H1 (cell line): ENCODE data around the gene KCNJ5. TPM values are rescaled to one million over a fixed set of nuclear protein-coding genes. Genes with fewer than 3 reads are reported as not detected.

Experiments used
- BCL11A ChIP-seq, 2 experiments: IDR thresholded peaks; one replicate each; pipeline ENCODE4 v1.6.1; 2011; ENCODE audit warnings: low read depth in 2 of 2, low read length in 2 of 2, mild to moderate bottlenecking in 2 of 2
- BRCA1 ChIP-seq: IDR thresholded peaks from 2 replicates; pipeline ENCODE4 v1.6.1; 2012; ENCODE audit warnings: low read depth, low read length, improper control_type of control experiment
- CHD2 ChIP-seq: IDR thresholded peaks from 2 replicates; pipeline ENCODE4 v1.6.1; 2012; ENCODE audit warnings: low read length, improper control_type of control experiment
- CTBP2 ChIP-seq: IDR thresholded peaks from 2 replicates; pipeline ENCODE4 v1.7.0; 2011; ENCODE audit warnings: borderline replicate concordance, mild to moderate bottlenecking, moderate library complexity, mixed read lengths, low read length; ENCODE audit not compliant: insufficient read depth, insufficient read length
- KDM5A ChIP-seq: fragments of 200-600 bp; IDR thresholded peaks from 2 replicates; pipeline ENCODE4 v1.7.1; 2012; ENCODE audit warnings: mild to moderate bottlenecking, low read length, inconsistent platforms, mixed read lengths
- PHF8 ChIP-seq: fragments of 200-600 bp; sonication (generic); conservative IDR thresholded peaks from 2 replicates; pipeline ENCODE4 v1.7.1; 2012; ENCODE audit warnings: low read depth, mild to moderate bottlenecking, inconsistent platforms, low read length, moderate library complexity
- SAP30 ChIP-seq: fragments of 300-600 bp; sonication (generic); IDR thresholded peaks from 2 replicates; pipeline ENCODE4 v1.7.1; 2012; ENCODE audit warnings: low read length, moderate library complexity, mild to moderate bottlenecking, inconsistent platforms; ENCODE audit not compliant: insufficient read depth, insufficient replicate concordance
- polyA plus RNA-seq, 7 experiments: library from polyadenylated mRNA; depleted of rRNA in 3 of 7; stranded (reverse) in 5 of 7; unstranded in 2 of 7; fragments of >200 nt in 5 of 7; fragments of 200-250 nt in 2 of 7; gene quantifications; 1 replicate in 5 of 7; 2 replicates in 1 of 7; 4 replicates in 1 of 7; pipeline versions ENCODE4 v1.2.1 to v1.2.3, GENCODE V29; 2011 to 2013; ENCODE audit warnings: missing spikeins in 2 of 7, mixed read lengths in 2 of 7
- total RNA-seq: library from RNA; stranded (reverse); fragmentation: NEBNext Ultra II Directional; extraction: Animal tissue kit (Norgen Biotek cat#: 25700); gene quantifications from 2 replicates; pipeline ENCODE4 v1.2.1, GENCODE V29; 2021
- TF ChIP-seq, protein P1 (sequence below), 3 experiments: IDR thresholded peaks; 1 replicate in 2 of 3; 2 replicates in 1 of 3; pipeline versions ENCODE4 v1.5.1 to v1.6.1; 2011; ENCODE audit warnings: low read length in 3 of 3, mild to moderate bottlenecking in 3 of 3, inconsistent platforms in 2 of 3, low read depth in 1 of 3, moderate library complexity in 1 of 3; ENCODE audit not compliant: insufficient read depth in 1 of 3; ENCODE audit errors: control extremely low read depth in 1 of 3
- TF ChIP-seq, protein P2 (sequence below): IDR thresholded peaks from 2 replicates; pipeline ENCODE4 v1.6.1; 2011; ENCODE audit warnings: low read depth, mild to moderate bottlenecking, low read length; ENCODE audit not compliant: insufficient read depth
- TF ChIP-seq, protein P3 (sequence below): IDR thresholded peaks from 2 replicates; pipeline ENCODE4 v1.6.1; 2012; ENCODE audit warnings: inconsistent platforms

The KCNJ5 gene
- total and polyA plus RNA-seq, 2 of the 8 experiments (the other 6 are each of a cell fraction or from before 2014, with no cell fraction given), result 0.05 TPM; not detected in 1

DNA sequence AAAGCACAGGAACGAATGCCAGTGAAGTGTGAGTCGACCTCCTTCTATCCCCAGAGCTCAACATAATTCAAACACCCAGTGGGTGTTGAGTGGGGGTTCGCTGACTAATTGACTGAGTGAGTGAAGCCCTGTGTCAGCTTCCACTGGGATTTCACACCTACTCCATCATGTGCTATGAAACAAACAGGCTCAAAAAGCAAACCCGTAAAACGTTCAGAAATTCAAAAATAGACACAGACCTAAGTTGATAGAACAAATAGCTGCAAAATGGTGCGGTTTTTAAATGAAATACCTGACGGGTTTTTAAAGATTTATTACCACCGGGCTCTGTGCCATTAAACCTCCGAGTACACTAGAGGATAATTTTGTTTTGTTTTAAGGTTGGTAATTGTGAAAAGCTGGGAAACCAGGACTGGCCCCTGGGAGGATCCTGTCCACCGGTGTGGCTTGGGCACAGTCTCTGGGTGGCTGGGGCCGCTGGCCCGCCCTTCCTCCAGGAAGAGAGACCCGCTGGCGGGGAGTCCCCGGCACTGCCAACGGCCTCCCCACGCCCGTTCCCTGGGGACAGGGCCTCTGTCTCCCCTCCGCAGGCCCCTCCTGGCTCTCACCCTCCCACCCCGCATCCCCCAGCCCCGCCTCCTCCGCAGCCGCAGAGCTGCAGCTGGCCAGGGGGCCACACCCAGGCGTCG, 13.6 kb downstream of the KCNJ5 start (continued):
- TF ChIP-seq, protein P1, sequence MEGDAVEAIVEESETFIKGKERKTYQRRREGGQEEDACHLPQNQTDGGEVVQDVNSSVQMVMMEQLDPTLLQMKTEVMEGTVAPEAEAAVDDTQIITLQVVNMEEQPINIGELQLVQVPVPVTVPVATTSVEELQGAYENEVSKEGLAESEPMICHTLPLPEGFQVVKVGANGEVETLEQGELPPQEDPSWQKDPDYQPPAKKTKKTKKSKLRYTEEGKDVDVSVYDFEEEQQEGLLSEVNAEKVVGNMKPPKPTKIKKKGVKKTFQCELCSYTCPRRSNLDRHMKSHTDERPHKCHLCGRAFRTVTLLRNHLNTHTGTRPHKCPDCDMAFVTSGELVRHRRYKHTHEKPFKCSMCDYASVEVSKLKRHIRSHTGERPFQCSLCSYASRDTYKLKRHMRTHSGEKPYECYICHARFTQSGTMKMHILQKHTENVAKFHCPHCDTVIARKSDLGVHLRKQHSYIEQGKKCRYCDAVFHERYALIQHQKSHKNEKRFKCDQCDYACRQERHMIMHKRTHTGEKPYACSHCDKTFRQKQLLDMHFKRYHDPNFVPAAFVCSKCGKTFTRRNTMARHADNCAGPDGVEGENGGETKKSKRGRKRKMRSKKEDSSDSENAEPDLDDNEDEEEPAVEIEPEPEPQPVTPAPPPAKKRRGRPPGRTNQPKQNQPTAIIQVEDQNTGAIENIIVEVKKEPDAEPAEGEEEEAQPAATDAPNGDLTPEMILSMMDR (IDR thresholded peaks at IDR 0.05; ENCODE audit: control extremely low read depth in 1 of 3, insufficient read depth in 1 of 3, low read depth in 1 of 3, low read length in 3 of 3), result no peak
- TF ChIP-seq PHF8 (no peak), KDM5A (no peak), CTBP2 (no peak), CHD2 (no peak), SAP30 (no peak), BRCA1 (no peak), BCL11A (IDR thresholded peaks at IDR 0.05; ENCODE audit: low read depth in 2 of 2, low read length in 2 of 2) (no peak)
- TF ChIP-seq, protein P2, sequence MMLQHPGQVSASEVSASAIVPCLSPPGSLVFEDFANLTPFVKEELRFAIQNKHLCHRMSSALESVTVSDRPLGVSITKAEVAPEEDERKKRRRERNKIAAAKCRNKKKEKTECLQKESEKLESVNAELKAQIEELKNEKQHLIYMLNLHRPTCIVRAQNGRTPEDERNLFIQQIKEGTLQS, result no peak
- TF ChIP-seq, protein P3, sequence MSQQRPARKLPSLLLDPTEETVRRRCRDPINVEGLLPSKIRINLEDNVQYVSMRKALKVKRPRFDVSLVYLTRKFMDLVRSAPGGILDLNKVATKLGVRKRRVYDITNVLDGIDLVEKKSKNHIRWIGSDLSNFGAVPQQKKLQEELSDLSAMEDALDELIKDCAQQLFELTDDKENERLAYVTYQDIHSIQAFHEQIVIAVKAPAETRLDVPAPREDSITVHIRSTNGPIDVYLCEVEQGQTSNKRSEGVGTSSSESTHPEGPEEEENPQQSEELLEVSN, result 0 out of 2 replicates have a peak, but pooled peaks have one; percentile 9
